HCT116 (cell line): ENCODE measurements around the gene INPP5D. TPM values are rescaled to one million over a fixed set of nuclear protein-coding genes. Genes with fewer than 3 reads are reported as not detected.

Experiments used
- ATAC-seq: fragments of 200-7000 bp; cut with Tn5 transposase; 2 replicates; pipeline ENCODE4 v1.9.1; 2020; ENCODE audit warnings: mild to moderate bottlenecking, moderate library complexity
- BruUV-seq: library from RNA; stranded (reverse); fragments of 400-500 nt; replicated peaks from 2 replicates; lab custom pipeline; 2021; lab: Mats Ljungman, UMichigan
- CTCF ChIA-PET: fragments of 300-600 bp; sonication (Branson Sonifier 250); formaldehyde crosslinking; loops from one replicate; lab custom pipeline; 2021; ENCODE audit warnings: antibody characterized with exemption; lab: Charles Lee
- POLR2A ChIA-PET: fragments of 300-600, 350-600 bp; sonication (Branson Sonifier 250); formaldehyde crosslinking; loops from one replicate; lab custom pipeline; 2021; ENCODE audit warnings: antibody characterized with exemption; lab: Charles Lee
- RAD21 ChIA-PET, 2 experiments: fragments of 300-600 bp; sonication (Branson Sonifier 250); formaldehyde crosslinking; loops; one replicate each; lab custom pipeline; 2023; ENCODE audit warnings: low total read pairs in 2 of 2; ENCODE audit not compliant: uncharacterized antibody in 2 of 2, unreplicated experiment in 2 of 2, low non-redundant PET in 1 of 2; lab: Charles Lee
- DNase-seq: peaks from one replicate; pipeline ENCODE4 v3.0.0-alpha.2; 2010; ENCODE audit warnings: low read depth, low spot score
- H2AFZ ChIP-seq: fragments of 200-600 bp; shearing (Covaris generic), sonication (generic); 2 replicates; pipeline ENCODE4 v1.6.1; 2017; ENCODE audit warnings: low read depth, mixed run types, mixed read lengths, antibody characterized with exemption, low read length; ENCODE audit not compliant: poor library complexity, severe bottlenecking
- H3K27ac ChIP-seq: 2 replicates; pipeline ENCODE4 v1.5.1; 2012; ENCODE audit warnings: low read depth, low read length
- H3K27me3 ChIP-seq: fragments of 200-600 bp; sonication (generic); 2 replicates; pipeline ENCODE4 v1.6.1; 2016; ENCODE audit warnings: mixed run types, low read length, mixed read lengths; ENCODE audit not compliant: insufficient read depth
- H3K36me3 ChIP-seq, 2 experiments: fragments of 200-500 bp in 1 of 2; fragments of 200-600 bp in 1 of 2; sonication (Bioruptor generic) in 1 of 2; sonication (generic) in 1 of 2; 2 replicates each; pipeline versions ENCODE4 v1.5.1 to v1.6.1; 2014 to 2016; ENCODE audit warnings: low read length in 2 of 2, inconsistent platforms in 1 of 2, mixed read lengths in 1 of 2, mixed run types in 1 of 2; ENCODE audit not compliant: insufficient read depth in 2 of 2, control insufficient read depth in 1 of 2
- H3K4me1 ChIP-seq, 2 experiments: fragments of 200-600 bp in 1 of 2; sonication (generic) in 1 of 2; 2 replicates each; pipeline versions ENCODE4 v1.5.1 to v1.6.1; 2012 to 2017; ENCODE audit warnings: low read length in 2 of 2, inconsistent platforms in 1 of 2, mild to moderate bottlenecking in 1 of 2, mixed read lengths in 1 of 2, mixed run types in 1 of 2, moderate library complexity in 1 of 2; ENCODE audit not compliant: insufficient read depth in 2 of 2, control insufficient read depth in 1 of 2
- H3K4me2 ChIP-seq: fragments of 200-600 bp; sonication (generic); 2 replicates; pipeline ENCODE4 v1.6.1; 2017; ENCODE audit warnings: mixed run types, low read length, mixed read lengths
- H3K4me3 ChIP-seq, 2 experiments: fragments of 200-600 bp in 1 of 2; sonication (generic) in 1 of 2; replicated peaks in 1 of 2; 2 replicates each; pipeline ENCODE4 v1.5.1; 2011 to 2016; ENCODE audit warnings: low read length in 2 of 2, control low read depth in 1 of 2, low read depth in 1 of 2, mild to moderate bottlenecking in 1 of 2, mixed read lengths in 1 of 2, mixed run types in 1 of 2
- H3K79me2 ChIP-seq: fragments of 200-600 bp; sonication (generic); 2 replicates; pipeline ENCODE4 v1.6.1; 2017; ENCODE audit warnings: mild to moderate bottlenecking, mixed run types, low read length, moderate library complexity, mixed read lengths; ENCODE audit not compliant: insufficient read depth
- H3K9ac ChIP-seq: fragments of 200-600 bp; sonication (generic); 2 replicates; pipeline ENCODE4 v1.6.1; 2016; ENCODE audit warnings: low read length, mixed read lengths
- H3K9me2 ChIP-seq: fragments of 200-600 bp; sonication (generic), shearing (Covaris generic); 2 replicates; pipeline ENCODE4 v1.6.1; 2017; ENCODE audit warnings: mixed run types, mild to moderate bottlenecking, moderate library complexity; ENCODE audit not compliant: insufficient read depth
- H3K9me3 ChIP-seq, 2 experiments: fragments of 200-500 bp in 1 of 2; fragments of 200-600 bp in 1 of 2; sonication (Bioruptor generic) in 1 of 2; sonication (generic) in 1 of 2; 2 replicates each; pipeline ENCODE4 v1.6.1; 2014 to 2017; ENCODE audit warnings: low read length in 2 of 2, mixed read lengths in 2 of 2, inconsistent platforms in 1 of 2, low read depth in 1 of 2, mild to moderate bottlenecking in 1 of 2, mixed run types in 1 of 2, moderate library complexity in 1 of 2; ENCODE audit not compliant: control insufficient read depth in 1 of 2, insufficient read depth in 1 of 2
- H4K20me1 ChIP-seq: fragments of 200-600 bp; sonication (generic), shearing (Covaris generic); 2 replicates; pipeline ENCODE4 v1.6.1; 2017; ENCODE audit warnings: mixed run types, mild to moderate bottlenecking, moderate library complexity; ENCODE audit not compliant: insufficient read depth
- CBX3 ChIP-seq: IDR thresholded peaks from 2 replicates; pipeline ENCODE4 v1.6.1; 2012; ENCODE audit warnings: low read depth
- CTCF ChIP-seq, 3 experiments: fragments of 200-600 bp in 1 of 3; sonication (generic) in 1 of 3; IDR thresholded peaks in 2 of 3; conservative IDR thresholded peaks in 1 of 3; 2 replicates each; pipeline ENCODE4 v1.5.1; 2012 to 2017; ENCODE audit warnings: low read depth in 2 of 3, low read length in 2 of 3, antibody characterized with exemption in 1 of 3, borderline replicate concordance in 1 of 3, control low read depth in 1 of 3, mild to moderate bottlenecking in 1 of 3, mixed read lengths in 1 of 3, mixed run types in 1 of 3, moderate library complexity in 1 of 3; ENCODE audit not compliant: insufficient read depth in 1 of 3
- EZH2 ChIP-seq: fragments of 200-600 bp; sonication (generic); IDR thresholded peaks from 2 replicates; pipeline ENCODE4 v1.6.1; 2017; ENCODE audit warnings: antibody characterized with exemption, mixed run types
- MAX ChIP-seq: IDR thresholded peaks from 2 replicates; pipeline ENCODE4 v1.6.1; 2012
- POLR2AphosphoS5 ChIP-seq: IDR thresholded peaks from 2 replicates; pipeline ENCODE4 v1.6.1; 2011; ENCODE audit warnings: mild to moderate bottlenecking, low read depth, low read length, moderate library complexity
- REST ChIP-seq: IDR thresholded peaks from 2 replicates; pipeline ENCODE4 v1.6.1; 2012; ENCODE audit warnings: low read depth
- intact Hi-C: fragments of 100-400 bp; cut with micrococcal nuclease; formaldehyde crosslinking; loops from 2 replicates; pipeline ENCODE4 v1.10.0; 2022
- total RNA-seq: library from RNA; stranded (reverse); gene quantifications from one replicate; pipeline ENCODE4 v1.2.1, GENCODE V29; 2021; ENCODE audit not compliant: unreplicated experiment

Gene INPP5D
- total RNA-seq, 1 experiment from 2014 or later: 1.8 TPM

- TF ChIP-seq MAX: no peak
Observed at GRCh38 chr2:233146194-233146593, 86.1 kb downstream of the INPP5D start (continued).

GRCh38 chr2:233147136-233147828, 87.1 kb downstream of the INPP5D start:
- POLR2A ChIA-PET: no interaction called here
- H3K9me3 ChIP-seq: no peaks in the 10 kb centered on the region
- no TSS peak for BruUV-seq
- RAD21 ChIA-PET: no interaction called here
- H4K20me1 ChIP-seq: no peaks in the 10 kb centered on the region
- H3K27me3 ChIP-seq: 0 out of 2 replicates have a peak, but pooled peaks cover 3% of the 10 kb centered on the region
- intact Hi-C loops: no loop called here
- H3K9ac ChIP-seq: no peak overlapping the region
- ATAC-seq: no peak
- H3K4me1 ChIP-seq: no peaks in the 10 kb centered on the region
- CTCF ChIA-PET: no interaction called here
- H3K4me3 ChIP-seq: no peak overlapping the region
- no peaks in the 10 kb centered on the region for H3K79me2 ChIP-seq
- no peak for DNase-seq
- no peak overlapping the region for H3K4me2 ChIP-seq
- H3K9me2 ChIP-seq: no peaks in the 10 kb centered on the region
- H3K27ac ChIP-seq: no peak overlapping the region
- H2AFZ ChIP-seq: no peak overlapping the region
- no peaks in the 10 kb centered on the region for H3K36me3 ChIP-seq
- TF ChIP-seq MAX (no peak), EZH2 (no peak), CBX3 (no peak), CTCF (IDR thresholded peaks at IDR 0.05 in 2 of 3, conservative IDR thresholded peaks at IDR 0.05 in 1 of 3; ENCODE audit: borderline replicate concordance in 1 of 3, insufficient read depth in 1 of 3, low read depth in 2 of 3, low read length in 2 of 3) (no peak), POLR2AphosphoS5 (no peak), REST (no peak)
